Gastrocnemius medialis (tissue), 4 donors: ENCODE measurements around the gene ZBTB3.

Experiments
- POLR2A ChIP-seq, 2 donors: fragments of 450-650 bp; IDR thresholded peaks; one replicate each; pipeline ENCODE4 v1.6.1; 2017; ENCODE audit warnings: antibody characterized with exemption in 2 of 2, mild to moderate bottlenecking in 2 of 2, moderate library complexity in 2 of 2
- TF ChIP-seq, protein P1 (sequence below), 5 experiments: fragments of 450-650 bp in 3 of 5; fragments of 200-600 bp in 2 of 5; sonication (generic) in 2 of 5; IDR thresholded peaks in 4 of 5; conservative IDR thresholded peaks in 1 of 5; 1 replicate in 4 of 5; 2 replicates in 1 of 5; pipeline ENCODE4 v1.5.1; 2016 to 2019; ENCODE audit warnings: antibody characterized with exemption in 5 of 5, mild to moderate bottlenecking in 3 of 5, moderate library complexity in 3 of 5

DNA sequence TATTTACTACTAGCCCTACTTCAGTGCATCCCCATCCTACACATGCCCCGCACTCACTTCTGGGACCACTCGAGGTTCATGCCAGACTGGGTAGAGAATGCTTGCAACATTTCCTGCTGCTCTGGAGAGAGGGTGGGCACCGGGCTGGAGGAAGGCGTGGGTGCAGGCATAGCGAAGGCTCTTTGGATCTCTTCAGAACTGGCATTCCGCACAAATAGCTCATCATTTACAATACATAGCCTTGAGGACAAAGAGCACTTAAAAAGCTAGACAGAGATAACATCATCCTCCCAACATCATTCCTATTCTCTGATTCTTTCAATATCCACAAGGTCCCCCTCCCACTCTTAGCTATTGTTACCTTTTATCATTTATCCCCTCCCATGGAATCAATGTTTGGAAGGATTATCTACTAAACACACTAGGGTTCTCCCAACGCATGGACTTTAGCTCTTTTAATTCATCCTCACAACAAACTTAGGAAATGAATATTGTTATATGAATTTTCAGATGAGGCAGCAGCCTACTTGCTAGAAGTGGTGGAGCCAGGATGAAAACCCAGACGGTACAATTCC lies 40.3 kb upstream of the ZBTB3 start:
- TF ChIP-seq, protein P1, sequence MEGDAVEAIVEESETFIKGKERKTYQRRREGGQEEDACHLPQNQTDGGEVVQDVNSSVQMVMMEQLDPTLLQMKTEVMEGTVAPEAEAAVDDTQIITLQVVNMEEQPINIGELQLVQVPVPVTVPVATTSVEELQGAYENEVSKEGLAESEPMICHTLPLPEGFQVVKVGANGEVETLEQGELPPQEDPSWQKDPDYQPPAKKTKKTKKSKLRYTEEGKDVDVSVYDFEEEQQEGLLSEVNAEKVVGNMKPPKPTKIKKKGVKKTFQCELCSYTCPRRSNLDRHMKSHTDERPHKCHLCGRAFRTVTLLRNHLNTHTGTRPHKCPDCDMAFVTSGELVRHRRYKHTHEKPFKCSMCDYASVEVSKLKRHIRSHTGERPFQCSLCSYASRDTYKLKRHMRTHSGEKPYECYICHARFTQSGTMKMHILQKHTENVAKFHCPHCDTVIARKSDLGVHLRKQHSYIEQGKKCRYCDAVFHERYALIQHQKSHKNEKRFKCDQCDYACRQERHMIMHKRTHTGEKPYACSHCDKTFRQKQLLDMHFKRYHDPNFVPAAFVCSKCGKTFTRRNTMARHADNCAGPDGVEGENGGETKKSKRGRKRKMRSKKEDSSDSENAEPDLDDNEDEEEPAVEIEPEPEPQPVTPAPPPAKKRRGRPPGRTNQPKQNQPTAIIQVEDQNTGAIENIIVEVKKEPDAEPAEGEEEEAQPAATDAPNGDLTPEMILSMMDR (IDR thresholded peaks at IDR 0.05 in 4 of 5, conservative IDR thresholded peaks at IDR 0.05 in 1 of 5): no peak
- no peak for TF ChIP-seq POLR2A (IDR thresholded peaks at IDR 0.05)
